H1 (cell line): ENCODE data around the gene ABCA5. TPM values are rescaled to one million over a fixed set of nuclear protein-coding genes. Genes with fewer than 3 reads are reported as not detected.

Experiments used
- CTCF ChIA-PET: fragments of 300-600 bp; sonication (Branson Sonifier 250); formaldehyde crosslinking; loops from one replicate; lab custom pipeline; 2021; ENCODE audit not compliant: partially characterized antibody; lab: Charles Lee
- POLR2A ChIA-PET: fragments of 300-600 bp; sonication (Branson Sonifier 250); formaldehyde crosslinking; loops from one replicate; lab custom pipeline; 2021; ENCODE audit warnings: inconsistent platforms; ENCODE audit not compliant: partially characterized antibody; lab: Charles Lee
- DNase-seq, 2 experiments: peaks; one replicate each; pipeline versions ENCODE4 v3.0.0 to v3.0.0-alpha.2; 2010 to 2022; ENCODE audit warnings: low spot score in 2 of 2, low read depth in 1 of 2, mixed read lengths in 1 of 2
- FAIRE-seq: peaks from 2 replicates; lab custom pipeline; 2011; peaks lifted over from hg19 to GRCh38; lab: Jason Lieb, UNC
- H2AFZ ChIP-seq: 2 replicates; pipeline ENCODE4 v1.8.1; 2012; ENCODE audit warnings: low read length, inconsistent platforms
- H2AK5ac ChIP-seq: 2 replicates; pipeline ENCODE4 v1.6.1; 2013; ENCODE audit warnings: low read depth, low read length
- H2BK120ac ChIP-seq: replicated peaks from 2 replicates; pipeline ENCODE3; 2013; ENCODE audit warnings: low read depth, low read length, inconsistent platforms
- H2BK12ac ChIP-seq: 2 replicates; pipeline ENCODE4 v1.6.1; 2013; ENCODE audit warnings: low read depth, low read length
- H2BK15ac ChIP-seq: 2 replicates; pipeline ENCODE4 v1.6.1; 2013; ENCODE audit warnings: low read length
- H2BK20ac ChIP-seq: 2 replicates; pipeline ENCODE4 v1.6.1; 2013; ENCODE audit warnings: low read length
- H2BK5ac ChIP-seq: 2 replicates; pipeline ENCODE4 v1.6.1; 2013; ENCODE audit warnings: low read depth, low read length
- H3K14ac ChIP-seq: 2 replicates; pipeline ENCODE4 v1.6.1; 2013; ENCODE audit warnings: inconsistent platforms; ENCODE audit not compliant: insufficient read length
- H3K18ac ChIP-seq: 2 replicates; pipeline ENCODE4 v1.6.1; 2013; ENCODE audit warnings: low read length; ENCODE audit errors: extremely low read depth
- H3K23ac ChIP-seq: 2 replicates; pipeline ENCODE4 v1.6.1; 2013; ENCODE audit warnings: inconsistent platforms; ENCODE audit not compliant: insufficient read length
- H3K23me2 ChIP-seq: 2 replicates; pipeline ENCODE4 v1.6.1; 2013; ENCODE audit warnings: low read depth, low read length
- H3K27ac ChIP-seq: 2 replicates; pipeline ENCODE4 v1.6.1; 2011; ENCODE audit warnings: low read depth, low read length, inconsistent platforms
- H3K27me3 ChIP-seq, 4 experiments: replicated peaks in 1 of 4; 1 replicate in 1 of 4; 2 replicates in 3 of 4; pipeline versions ENCODE4 v1.6.1 to v1.8.1; 2011 to 2013; ENCODE audit warnings: low read length in 3 of 4, mild to moderate bottlenecking in 3 of 4, inconsistent platforms in 2 of 4, mixed read lengths in 2 of 4, moderate library complexity in 1 of 4; ENCODE audit not compliant: control insufficient read depth in 3 of 4, insufficient read depth in 3 of 4; ENCODE audit errors: extremely low read depth in 1 of 4
- H3K36me3 ChIP-seq, 4 experiments: 2 replicates each; pipeline versions ENCODE4 v1.6.1 to v1.8.1; 2011 to 2013; ENCODE audit warnings: mild to moderate bottlenecking in 4 of 4, low read length in 3 of 4, moderate library complexity in 2 of 4, control low read depth in 1 of 4, inconsistent platforms in 1 of 4; ENCODE audit not compliant: insufficient read depth in 4 of 4, control insufficient read depth in 2 of 4
- H3K4ac ChIP-seq: replicated peaks from 2 replicates; pipeline ENCODE3; 2013; ENCODE audit warnings: low read length, low read depth, mixed read lengths, inconsistent platforms; ENCODE audit not compliant: insufficient read length
- H3K4me1 ChIP-seq, 4 experiments: replicated peaks in 1 of 4; 1 replicate in 1 of 4; 2 replicates in 3 of 4; pipeline versions ENCODE4 v1.6.1 to v1.8.1; 2011 to 2013; ENCODE audit warnings: low read length in 3 of 4, inconsistent platforms in 2 of 4, mixed read lengths in 1 of 4; ENCODE audit not compliant: insufficient read depth in 4 of 4, control insufficient read depth in 3 of 4
- H3K4me2 ChIP-seq, 2 experiments: 2 replicates each; pipeline versions ENCODE4 v1.6.1 to v1.8.1; 2011 to 2013; ENCODE audit warnings: low read depth in 2 of 2, low read length in 2 of 2, control low read depth in 1 of 2, inconsistent platforms in 1 of 2, mild to moderate bottlenecking in 1 of 2; ENCODE audit not compliant: insufficient read depth in 1 of 2
- H3K4me3 ChIP-seq, 4 experiments: fragments of 200-600, 300-600 bp in 1 of 4; sonication (generic), shearing (Covaris generic), sonication (Bioruptor Twin) in 1 of 4; 2 replicates each; pipeline versions ENCODE4 v1.5.1 to v1.8.1; 2011 to 2016; ENCODE audit warnings: low read length in 4 of 4, low read depth in 3 of 4, control low read depth in 2 of 4, inconsistent platforms in 2 of 4, mild to moderate bottlenecking in 2 of 4, mixed read lengths in 1 of 4, moderate library complexity in 1 of 4; ENCODE audit not compliant: insufficient read depth in 2 of 4; ENCODE audit errors: extremely low read depth in 1 of 4
- H3K56ac ChIP-seq: replicated peaks from 2 replicates; pipeline ENCODE3; 2013; ENCODE audit warnings: low read depth, mild to moderate bottlenecking, mixed read lengths, low read length, inconsistent platforms; ENCODE audit not compliant: insufficient read length
- H3K79me1 ChIP-seq: 2 replicates; pipeline ENCODE4 v1.6.1; 2013; ENCODE audit warnings: low read depth, low read length, control low read depth
- H3K79me2 ChIP-seq, 2 experiments: 2 replicates each; pipeline versions ENCODE4 v1.6.1 to v1.8.1; 2012 to 2013; ENCODE audit warnings: low read length in 2 of 2, mild to moderate bottlenecking in 2 of 2, inconsistent platforms in 1 of 2; ENCODE audit not compliant: insufficient read depth in 2 of 2, control insufficient read depth in 1 of 2
- H3K9ac ChIP-seq, 4 experiments: replicated peaks in 1 of 4; 1 replicate in 1 of 4; 2 replicates in 3 of 4; pipeline versions ENCODE4 v1.6.1 to v1.8.1; 2011 to 2013; ENCODE audit warnings: low read depth in 3 of 4, low read length in 3 of 4, control low read depth in 2 of 4, mild to moderate bottlenecking in 2 of 4, moderate library complexity in 2 of 4, inconsistent platforms in 1 of 4; ENCODE audit errors: extremely low read depth in 1 of 4
- H3K9me3 ChIP-seq, 2 experiments: 2 replicates each; pipeline versions ENCODE4 v1.6.1 to v1.8.1; 2012 to 2013; ENCODE audit warnings: mild to moderate bottlenecking in 2 of 2, moderate library complexity in 2 of 2, control low read depth in 1 of 2, inconsistent platforms in 1 of 2, low read depth in 1 of 2, low read length in 1 of 2, mixed read lengths in 1 of 2; ENCODE audit not compliant: insufficient read depth in 2 of 2
- H4K20me1 ChIP-seq, 2 experiments: replicated peaks in 1 of 2; 2 replicates each; pipeline versions ENCODE3 to v1.8.1; 2011 to 2013; ENCODE audit warnings: inconsistent platforms in 2 of 2, low read length in 2 of 2, mild to moderate bottlenecking in 1 of 2; ENCODE audit not compliant: insufficient read depth in 2 of 2, control insufficient read depth in 1 of 2
- H4K5ac ChIP-seq: 2 replicates; pipeline ENCODE4 v1.6.1; 2013; ENCODE audit warnings: low read length, low read depth, mixed read lengths, inconsistent platforms; ENCODE audit not compliant: insufficient read length
- H4K8ac ChIP-seq: 2 replicates; pipeline ENCODE4 v1.8.0; 2013; ENCODE audit warnings: mild to moderate bottlenecking, moderate library complexity, low read length, inconsistent platforms; ENCODE audit not compliant: insufficient read depth; ENCODE audit errors: extremely low read depth
- H4K91ac ChIP-seq: replicated peaks from 2 replicates; pipeline ENCODE3; 2013; ENCODE audit warnings: low read length, mixed read lengths, inconsistent platforms; ENCODE audit not compliant: insufficient read length
- CREB1 ChIP-seq: IDR thresholded peaks from 2 replicates; pipeline ENCODE4 v1.6.1; 2012; ENCODE audit warnings: inconsistent platforms
- EGR1 ChIP-seq: IDR thresholded peaks from 2 replicates; pipeline ENCODE4 v1.6.1; 2011; ENCODE audit warnings: low read depth, low read length, borderline replicate concordance
- EP300 ChIP-seq, 2 experiments: IDR thresholded peaks; 1 replicate in 1 of 2; 2 replicates in 1 of 2; pipeline ENCODE4 v1.6.1; 2011 to 2012; ENCODE audit warnings: low read depth in 2 of 2, low read length in 2 of 2, mild to moderate bottlenecking in 2 of 2, borderline replicate concordance in 1 of 2, inconsistent platforms in 1 of 2, moderate library complexity in 1 of 2
- EZH2 ChIP-seq: fragments of 200-600 bp; sonication (generic); IDR thresholded peaks from 2 replicates; pipeline ENCODE4 v1.7.1; 2012; ENCODE audit warnings: low read depth, mild to moderate bottlenecking, moderate library complexity, low read length, inconsistent platforms; ENCODE audit not compliant: severe bottlenecking
- RFX5 ChIP-seq: IDR thresholded peaks from 2 replicates; pipeline ENCODE4 v1.6.1; 2011; ENCODE audit warnings: low read depth, low read length, improper control_type of control experiment, borderline replicate concordance
- WGBS, 2 experiments: shearing (Covaris generic) in 1 of 2; methylation state at CpG; one replicate each; pipeline versions ENCODE4 v1.1.6 to v1.1.7; 2013 to 2015; ENCODE audit warnings: low lambda C conversion rate in 2 of 2, mixed read lengths in 2 of 2, inconsistent platforms in 1 of 2, low coverage in 1 of 2, missing lambda C conversion rate in 1 of 2; ENCODE audit not compliant: insufficient replicate concordance in 2 of 2, insufficient coverage in 1 of 2, insufficient read length in 1 of 2; ENCODE audit errors: extremely low coverage in 1 of 2, missing lambda C conversion rate in 1 of 2; 5-methylcytosine and 5-hydroxymethylcytosine counted together
- polyA plus RNA-seq, 7 experiments: library from polyadenylated mRNA; depleted of rRNA in 3 of 7; stranded (reverse) in 5 of 7; unstranded in 2 of 7; fragments of >200 nt in 5 of 7; fragments of 200-250 nt in 2 of 7; gene quantifications; 1 replicate in 5 of 7; 2 replicates in 1 of 7; 4 replicates in 1 of 7; pipeline versions ENCODE4 v1.2.1 to v1.2.3, GENCODE V29; 2011 to 2013; ENCODE audit warnings: missing spikeins in 2 of 7, mixed read lengths in 2 of 7
- total RNA-seq: library from RNA; stranded (reverse); fragmentation: NEBNext Ultra II Directional; extraction: Animal tissue kit (Norgen Biotek cat#: 25700); gene quantifications from 2 replicates; pipeline ENCODE4 v1.2.1, GENCODE V29; 2021

The ABCA5 gene
- total and polyA plus RNA-seq, 2 of the 8 experiments (the other 6 are each of a cell fraction or from before 2014, with no cell fraction given) = 1.3 to 4.1 TPM

DNA sequence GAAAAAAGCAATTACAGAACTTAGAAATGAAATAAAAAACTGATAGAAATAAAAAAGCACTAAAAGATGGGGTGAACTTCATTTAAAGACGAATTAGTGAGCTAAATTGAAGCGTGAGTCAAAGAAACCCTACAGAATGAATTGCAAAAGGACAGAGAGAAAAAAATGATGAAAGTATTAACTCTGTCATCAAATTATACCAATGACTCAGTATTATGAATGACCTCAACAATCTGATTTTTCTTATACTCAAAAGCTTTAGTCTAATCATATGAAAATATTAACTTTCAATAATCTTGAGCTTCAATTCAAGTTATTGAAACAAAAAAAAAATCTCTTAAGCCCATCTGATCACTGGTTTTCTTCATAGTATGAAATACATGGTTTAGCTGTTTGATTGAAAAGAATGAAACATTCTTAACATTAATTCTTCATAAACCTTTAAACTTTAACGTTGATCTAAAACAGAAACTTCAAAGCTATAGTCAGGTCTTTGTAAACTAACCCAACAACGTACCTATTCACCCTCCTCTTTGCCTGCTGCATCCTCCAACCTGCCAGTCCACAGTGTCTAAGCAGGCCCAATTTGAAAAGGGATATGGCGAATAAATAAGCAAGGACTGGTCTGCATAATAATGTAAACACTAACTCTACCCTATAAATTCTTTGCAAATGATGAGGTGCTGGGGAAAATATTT lies 6.6 kb downstream of the ABCA5 start:
- Histone ChIP-seq H3K79me1 (no peaks in the 10 kb centered on the region), H2BK15ac (no peak overlapping the region), H2AFZ (0 out of 2 replicates have a peak overlapping the region, but pooled peaks have one; percentile 8), H4K5ac (no peak overlapping the region), H3K18ac (no peak overlapping the region), H3K36me3 (no peaks in the 10 kb centered on the region), H2BK5ac (no peak overlapping the region), H2BK12ac (no peak overlapping the region), H3K9ac (no peak overlapping the region), H3K4me1 (peaks cover 0 to 6% (median 5%) of the 10 kb centered on the region in 4 experiments; a peak in 5 of 7 replicates), H4K20me1 (no peaks in the 10 kb centered on the region), H2AK5ac (no peak overlapping the region), H3K4ac (no peak overlapping the region), H3K79me2 (no peaks in the 10 kb centered on the region), H3K14ac (no peak overlapping the region), H3K27ac (no peak overlapping the region), H2BK20ac (no peak overlapping the region), H3K23ac (no peak overlapping the region), H3K27me3 (peaks cover 0 to 2% (median 0%) of the 10 kb centered on the region in 4 experiments; a peak in 2 of 7 replicates), H4K91ac (no peak overlapping the region), H3K23me2 (no peaks in the 10 kb centered on the region), H3K4me3 (peak overlapping the region in 1 of 4 experiments; percentile 35; a peak in 2 of 8 replicates), H3K9me3 (no peaks in the 10 kb centered on the region), H4K8ac (no peak overlapping the region), H3K4me2 (peak overlapping the region; percentile 13 to 39; a peak in 2 of 4 replicates), H3K56ac (no peak overlapping the region), H2BK120ac (no peak overlapping the region)
- FAIRE-seq (no peak), DNase-seq (no peak)
- ChIA-PET CTCF (interaction anchor here (0.7 kb wide), 2 partner anchors 118 to 142 kb away, joined by 3 read pairs; no protein-coding TSS in a partner anchor), POLR2A (no interaction called here)
- 41% methylated on average over 5 of the region's 5 CpGs; no CpG with 5 or more reads in 1 of the 2 experiments for WGBS, 2 experiments
- TF ChIP-seq CREB1 (no peak), EZH2 (no peak), EGR1 (no peak), RFX5 (no peak), EP300 (IDR thresholded peaks at IDR 0.05; ENCODE audit: borderline replicate concordance in 1 of 2, low read depth in 2 of 2, low read length in 2 of 2) (no peak)
